Limb (tissue), 2 donors: ENCODE measurements around the gene RPS3.

Source experiments
- DNase-seq, 2 donors: peaks; one replicate each; pipeline ENCODE4 v3.0.0-alpha.2; 2016; ENCODE audit errors: extremely low spot score in 2 of 2

The RPS3 gene

GRCh38 chr11:75413864-75414263, 14.5 kb downstream of the RPS3 start:
- DNase-seq, result no peak

GRCh38 chr11:75420224-75421034, 21.1 kb downstream of the RPS3 start:
- DNase-seq, result no peak

GRCh38 chr11:75421035-75421602, 21.8 kb downstream of the RPS3 start:
- no peak for DNase-seq

GRCh38 chr11:75421902-75422247, 22.6 kb downstream of the RPS3 start:
- DNase-seq, result no peak

- no peak for DNase-seq
Observed at GRCh38 chr11:75422248-75423231, 23.2 kb downstream of the RPS3 start.

GRCh38 chr11:75423721-75424120, 24.4 kb downstream of the RPS3 start:
- DNase-seq, result peak in 1 of 2 donors; percentile 26

GRCh38 chr11:75424396-75424795, 25.1 kb downstream of the RPS3 start:
- no peak for DNase-seq

- no peak for DNase-seq
Observed at GRCh38 chr11:75425422-75425821, 26.1 kb downstream of the RPS3 start.

GRCh38 chr11:75426720-75427086, 27.4 kb downstream of the RPS3 start:
- no peak for DNase-seq

- no peak for DNase-seq
Observed at GRCh38 chr11:75427181-75427580, 27.9 kb downstream of the RPS3 start.

GRCh38 chr11:75428281-75428724, 29.0 kb downstream of the RPS3 start:
- peak; percentile 87 to 88 for DNase-seq

- no peak for DNase-seq
Observed at GRCh38 chr11:75428989-75429640, 29.8 kb downstream of the RPS3 start.

GRCh38 chr11:75429641-75429901, 30.3 kb downstream of the RPS3 start:
- DNase-seq, result no peak

GRCh38 chr11:75429902-75430713, 30.8 kb downstream of the RPS3 start:
- peak; percentile 34 to 84 for DNase-seq

GRCh38 chr11:75430714-75431532, 31.6 kb downstream of the RPS3 start:
- DNase-seq, result no peak

- DNase-seq, result no peak
Observed at GRCh38 chr11:75431533-75432525, 32.5 kb downstream of the RPS3 start.

- peak in 1 of 2 donors; percentile 62 for DNase-seq
Observed at GRCh38 chr11:75432911-75433321, 33.6 kb downstream of the RPS3 start, which contains the start of gene KLHL35. TSS of gene KLHL35 (minus strand) at chr11:75433203. CDS start at chr11:75430629, 2,574 bp downstream.

- no peak for DNase-seq
Observed at GRCh38 chr11:75433443-75433842, 34.1 kb downstream of the RPS3 start.

- DNase-seq, result no peak
Observed at GRCh38 chr11:75434051-75434450, 34.7 kb downstream of the RPS3 start.
